ENCODE results near the gene BPIFB2. TPM values are rescaled to one million over a fixed set of nuclear protein-coding genes. Genes with fewer than 3 reads are reported as not detected.

BPIFB2 gene
- total RNA-seq, 2 donors from 2014 or later = not detected

DNA sequence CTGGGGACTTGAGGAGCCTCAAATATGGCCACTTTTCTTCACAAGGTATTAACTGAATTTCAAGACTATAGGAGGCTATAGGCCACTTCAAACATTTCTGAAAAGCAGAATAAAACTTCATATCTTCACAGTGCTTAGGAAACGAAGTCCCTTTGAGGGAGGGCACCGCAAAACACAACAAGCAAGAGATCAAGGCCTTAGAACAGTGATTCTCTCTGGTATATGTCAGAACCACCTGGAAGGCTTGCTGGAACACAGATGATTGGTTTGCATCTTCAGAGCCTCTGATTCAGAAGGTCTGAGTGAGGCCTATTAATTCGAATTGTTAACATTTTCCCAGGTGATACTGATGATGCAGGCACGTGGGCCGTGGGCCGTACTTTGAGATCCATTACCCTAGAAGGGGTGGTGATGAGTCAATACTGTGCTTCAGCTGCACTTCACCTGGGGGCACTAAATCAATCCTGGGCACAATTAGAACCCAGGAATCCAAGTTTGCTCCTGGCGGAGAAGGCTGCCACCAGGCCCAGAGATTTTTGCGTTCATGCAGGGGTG is 13.9 kb upstream of the BPIFB2 start:
- DNase-seq (no peak), ATAC-seq (replicated peaks in 1 of 2) (peak; percentile 15 to 27)
- Mint-ChIP-seq H3K4me1 (ENCODE audit: low read depth) (peaks cover 46% of the 10 kb centered on the region), H3K27me3 (ENCODE audit: low read depth) (no peaks in the 10 kb centered on the region), H3K4me3 (no peak overlapping the region), H3K9me3 (peaks cover 10 to 13% of the 10 kb centered on the region in 2 donors), H3K27ac (no peak overlapping the region), H3K36me3 (ENCODE audit: insufficient read depth in 2 of 2) (peaks cover 6 to 9% of the 10 kb centered on the region in 2 donors)

DNA sequence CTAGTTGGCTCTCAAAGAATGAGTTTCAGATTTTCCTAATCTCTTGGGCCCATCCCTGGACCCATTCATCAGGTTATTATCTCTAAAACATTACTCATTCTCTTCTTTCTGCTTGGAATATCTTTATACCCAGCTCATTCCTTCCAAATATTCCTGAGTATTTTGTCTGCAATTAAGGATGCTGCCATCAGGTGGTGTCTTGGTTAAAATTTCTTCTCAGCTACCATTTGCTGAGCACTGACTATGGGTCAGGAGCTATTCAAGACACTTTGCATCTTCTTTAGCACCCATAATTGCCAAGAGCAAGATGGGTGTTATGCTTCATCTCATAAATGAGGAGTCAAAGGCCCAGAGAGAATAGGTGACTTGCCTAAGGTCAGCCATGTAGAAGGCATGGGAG is 11.7 kb upstream of the BPIFB2 start:
- H3K36me3 Mint-ChIP-seq (ENCODE audit: insufficient read depth in 2 of 2) = peaks cover 6 to 9% of the 10 kb centered on the region in 2 donors
- H3K9me3 Mint-ChIP-seq = peaks cover 10 to 13% of the 10 kb centered on the region in 2 donors
- no peaks in the 10 kb centered on the region for H3K27me3 Mint-ChIP-seq (ENCODE audit: low read depth)
- H3K4me3 Mint-ChIP-seq = no peak overlapping the region
- ATAC-seq (replicated peaks in 1 of 2) (no peak), DNase-seq (no peak)
- H3K4me1 Mint-ChIP-seq (ENCODE audit: low read depth) = peaks cover 55% of the 10 kb centered on the region
- H3K27ac Mint-ChIP-seq = no peak overlapping the region

DNA sequence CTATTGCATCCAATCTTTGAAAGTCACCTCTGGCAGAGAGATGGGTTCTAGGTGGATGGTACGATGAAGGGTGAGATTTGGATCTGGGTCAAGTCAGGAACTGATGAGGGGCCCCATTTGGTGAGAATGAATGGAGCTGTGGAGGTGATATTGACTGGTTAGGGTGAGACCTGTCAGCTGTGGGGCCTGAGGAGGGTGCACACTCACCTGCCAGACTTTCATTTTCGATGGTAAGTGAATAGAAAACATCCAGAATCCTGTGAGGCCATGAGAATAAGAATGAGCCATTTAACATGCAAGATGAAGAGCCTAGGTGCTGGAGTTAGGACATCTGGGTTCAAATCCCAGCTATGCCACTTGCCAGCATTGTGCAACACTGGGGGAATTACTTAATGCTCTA is 10.1 kb upstream of the BPIFB2 start:
- peaks cover 10 to 13% of the 10 kb centered on the region in 2 donors for H3K9me3 Mint-ChIP-seq
- H3K27ac Mint-ChIP-seq = no peak overlapping the region
- H3K36me3 Mint-ChIP-seq (ENCODE audit: insufficient read depth in 2 of 2) = peaks cover 6 to 9% of the 10 kb centered on the region in 2 donors
- peaks cover 52% of the 10 kb centered on the region for H3K4me1 Mint-ChIP-seq (ENCODE audit: low read depth)
- H3K4me3 Mint-ChIP-seq = no peak overlapping the region
- H3K27me3 Mint-ChIP-seq (ENCODE audit: low read depth) = no peaks in the 10 kb centered on the region
- DNase-seq (no peak), ATAC-seq (replicated peaks in 1 of 2) (no peak)

DNA sequence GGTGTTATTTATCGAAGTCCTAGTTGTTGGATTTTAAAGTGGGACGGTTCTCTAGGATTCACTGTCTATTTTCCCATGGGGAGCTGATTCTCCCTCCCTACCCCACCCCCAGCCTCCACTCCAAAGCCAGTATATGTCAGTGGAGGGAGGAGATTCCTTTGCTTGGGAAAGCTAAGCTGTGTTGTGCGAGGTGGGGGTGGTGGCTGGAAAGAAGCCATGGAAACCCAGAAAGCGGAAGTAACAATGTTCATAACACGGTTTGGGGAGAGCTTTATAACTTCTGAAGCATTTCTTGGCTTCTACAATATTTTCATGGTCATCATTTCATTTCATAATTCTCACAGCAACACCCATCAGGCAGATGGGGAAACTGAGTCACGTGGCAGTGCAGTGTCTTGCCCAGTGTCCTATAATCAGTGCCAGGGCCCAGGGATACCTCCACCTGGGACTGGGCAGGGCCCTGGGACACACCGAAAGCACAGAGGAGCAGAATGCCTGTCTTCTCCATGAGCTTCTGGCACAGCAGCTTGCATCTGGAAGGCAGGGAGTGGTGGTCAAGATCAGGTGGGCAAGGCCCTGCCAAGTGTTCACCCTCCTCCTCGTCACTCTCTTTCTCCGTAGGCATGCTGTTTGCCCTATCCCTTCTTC is 7.8 kb upstream of the BPIFB2 start:
- H3K4me3 Mint-ChIP-seq = no peak overlapping the region
- H3K36me3 Mint-ChIP-seq (ENCODE audit: insufficient read depth in 2 of 2) = peaks cover 4 to 6% of the 10 kb centered on the region in 2 donors
- H3K4me1 Mint-ChIP-seq (ENCODE audit: low read depth) = peaks cover 40% of the 10 kb centered on the region
- peaks cover 7 to 13% of the 10 kb centered on the region in 2 donors for H3K9me3 Mint-ChIP-seq
- no peaks in the 10 kb centered on the region for H3K27me3 Mint-ChIP-seq (ENCODE audit: low read depth)
- ATAC-seq (replicated peaks in 1 of 2) (no peak), DNase-seq (no peak)
- H3K27ac Mint-ChIP-seq = no peak overlapping the region

DNA sequence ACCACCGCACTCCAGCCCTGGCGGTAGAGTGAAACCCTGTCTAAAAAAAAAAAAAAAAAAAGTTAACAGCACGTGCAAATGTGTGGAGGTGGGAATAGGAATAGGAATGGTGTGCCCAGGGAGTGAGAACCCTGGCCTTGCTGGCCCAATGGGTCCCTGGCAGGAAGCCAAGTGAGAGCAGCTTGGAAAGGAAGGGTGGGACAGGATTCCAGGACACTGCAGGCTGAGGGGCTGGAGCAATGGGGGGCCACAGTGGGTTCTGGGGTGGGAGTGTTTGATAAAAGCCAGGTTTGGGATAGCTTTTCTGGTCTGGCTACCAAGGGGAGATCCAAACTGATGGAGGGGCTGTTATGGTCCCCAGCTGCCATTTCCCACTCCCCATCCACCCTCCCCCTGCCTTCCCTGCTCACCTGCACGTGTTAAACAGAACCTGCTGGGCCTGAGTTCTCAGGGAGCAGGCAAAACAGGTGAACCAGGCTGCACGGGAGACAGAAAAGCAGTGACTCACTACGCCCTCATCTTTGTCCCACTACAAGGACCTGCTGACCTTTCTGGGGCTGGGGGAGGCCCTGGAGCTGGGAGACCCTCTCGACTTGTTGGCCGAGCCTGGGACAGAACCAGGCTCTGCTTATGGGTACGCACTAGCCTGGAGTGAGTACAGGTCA is 6.6 kb upstream of the BPIFB2 start:
- ATAC-seq (replicated peaks in 1 of 2) (no peak), DNase-seq (no peak)
- peaks cover 0 to 5% of the 10 kb centered on the region in 2 donors for H3K36me3 Mint-ChIP-seq (ENCODE audit: insufficient read depth in 2 of 2)
- no peak overlapping the region for H3K4me3 Mint-ChIP-seq
- H3K9me3 Mint-ChIP-seq = peaks cover 6 to 9% of the 10 kb centered on the region in 2 donors
- peak overlapping the region; percentile 64 for H3K27ac Mint-ChIP-seq
- peaks cover 48% of the 10 kb centered on the region for H3K4me1 Mint-ChIP-seq (ENCODE audit: low read depth)
- no peaks in the 10 kb centered on the region for H3K27me3 Mint-ChIP-seq (ENCODE audit: low read depth)

DNA sequence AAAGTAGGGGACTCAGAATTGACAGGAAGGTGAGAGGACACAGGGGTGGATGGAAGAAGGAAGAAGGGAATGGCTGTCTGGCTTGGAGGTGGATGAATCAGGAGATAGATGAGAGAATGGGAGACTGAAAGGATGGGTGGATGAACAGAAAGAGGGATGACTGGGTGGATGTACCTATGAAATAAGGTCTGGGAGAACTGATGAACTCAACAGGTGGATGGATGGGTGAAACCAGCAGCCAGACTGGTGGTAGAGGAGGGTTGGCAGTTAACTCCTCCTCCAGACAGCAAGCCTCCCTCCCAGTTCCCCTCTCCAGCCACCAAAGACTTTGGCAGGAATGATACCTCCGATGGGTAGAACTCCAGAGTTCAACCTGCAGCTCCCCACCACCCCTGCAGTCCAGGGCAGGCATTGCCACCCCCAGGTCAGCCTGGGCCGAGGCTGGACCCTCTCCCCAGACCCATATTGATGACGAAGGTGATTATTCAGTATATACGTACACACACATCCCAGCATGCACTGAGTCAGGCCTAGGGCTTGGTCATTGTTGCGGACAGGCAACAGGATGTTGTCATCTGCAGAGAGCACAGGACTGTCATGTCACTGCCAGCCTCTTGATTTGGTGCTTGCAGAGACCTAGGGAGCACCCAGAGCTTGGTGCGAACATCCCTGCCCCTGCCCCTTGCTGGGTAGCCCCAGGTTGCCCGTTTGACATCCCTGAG is 5.3 kb upstream of the BPIFB2 start:
- Mint-ChIP-seq H3K27ac (no peak overlapping the region), H3K27me3 (ENCODE audit: low read depth) (no peaks in the 10 kb centered on the region)
- peak in 1 of 2 donors; percentile 18 for ATAC-seq (replicated peaks in 1 of 2)

DNA sequence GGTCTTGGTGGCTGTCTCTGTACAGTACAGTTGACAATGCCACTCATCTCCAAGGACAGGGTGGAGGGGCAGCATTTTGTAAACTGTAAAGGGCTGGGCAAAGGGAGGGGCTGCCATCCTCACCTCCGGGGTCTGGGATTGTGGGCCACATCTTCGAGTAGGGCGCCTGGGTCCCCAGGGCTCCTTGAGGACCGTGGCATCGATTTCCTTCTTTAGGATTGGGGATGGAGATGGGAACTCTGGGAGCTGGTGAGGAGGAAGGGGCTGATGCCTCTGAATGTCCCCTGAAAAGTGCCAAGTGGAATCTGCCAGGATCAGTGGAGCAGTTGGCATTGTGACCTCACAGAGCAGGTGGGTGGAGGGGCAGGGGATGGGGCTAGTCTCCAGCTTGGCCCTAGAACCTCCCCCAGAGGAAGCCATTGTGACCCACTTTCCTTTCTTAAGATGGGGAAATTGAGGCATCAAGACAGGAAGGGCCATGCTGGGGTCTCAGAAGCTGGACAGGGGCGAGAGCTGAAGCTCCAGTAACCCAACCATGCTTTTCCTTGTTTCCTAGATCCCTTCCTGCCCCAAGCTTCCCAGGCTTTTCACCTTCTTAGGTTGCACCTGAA is 3.3 kb upstream of the BPIFB2 start, which contains the start of gene SUN5:
Gene SUN5, minus strand, starts transcription at position 293 of the 611 bp plus-strand sequence. Its CDS starts 93 bp downstream, at position 200.
- H3K27me3 Mint-ChIP-seq (ENCODE audit: low read depth) = no peaks in the 10 kb centered on the region
- no peak within 1 kb of the TSS for H3K27ac Mint-ChIP-seq
- H3K4me3 Mint-ChIP-seq = no peak within 1 kb of the TSS
- no peak for ATAC-seq (replicated peaks in 1 of 2)
- H3K4me1 Mint-ChIP-seq (ENCODE audit: low read depth) = peaks cover 34% of the 10 kb centered on the region
- H3K36me3 Mint-ChIP-seq (ENCODE audit: insufficient read depth in 2 of 2) = no peaks in the 10 kb centered on the region
- DNase-seq = no peak
- peaks cover 2 to 3% of the 10 kb centered on the region in 2 donors for H3K9me3 Mint-ChIP-seq

More for the DNA sequence above, 5.3 kb upstream of the BPIFB2 start:
- peaks cover 2 to 3% of the 10 kb centered on the region in 2 donors for H3K9me3 Mint-ChIP-seq
- H3K36me3 Mint-ChIP-seq (ENCODE audit: insufficient read depth in 2 of 2) = no peaks in the 10 kb centered on the region
- DNase-seq = no peak
- H3K4me1 Mint-ChIP-seq (ENCODE audit: low read depth) = peaks cover 41% of the 10 kb centered on the region
- H3K4me3 Mint-ChIP-seq = no peak overlapping the region

DNA sequence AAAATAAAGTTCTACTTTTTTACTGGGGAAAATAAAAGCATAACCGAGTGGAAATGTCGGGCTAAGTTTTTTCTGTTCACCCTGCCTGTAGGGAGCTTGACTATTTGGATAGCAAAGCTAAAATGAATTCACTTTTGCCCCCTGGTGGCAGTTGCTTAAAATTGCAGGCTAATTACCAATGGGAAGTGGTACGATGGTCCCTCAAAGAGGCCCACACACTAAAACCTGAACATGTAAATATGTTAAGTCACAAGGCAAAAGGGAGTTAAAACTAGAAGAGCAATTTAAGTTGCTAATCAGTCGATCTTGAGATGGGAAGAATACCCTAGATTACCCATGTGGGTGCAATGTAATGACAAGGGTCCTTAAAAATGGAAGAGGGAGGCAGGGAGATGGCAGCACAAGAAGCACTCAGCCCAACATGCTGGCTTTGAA is 2.4 kb upstream of the BPIFB2 start:
- no peak overlapping the region for H3K27ac Mint-ChIP-seq
- peaks cover 30% of the 10 kb centered on the region for H3K4me1 Mint-ChIP-seq (ENCODE audit: low read depth)
- no peaks in the 10 kb centered on the region for H3K36me3 Mint-ChIP-seq (ENCODE audit: insufficient read depth in 2 of 2)
- peak; percentile 34 to 44 for DNase-seq
- no peak overlapping the region for H3K4me3 Mint-ChIP-seq
- peaks cover 2 to 3% of the 10 kb centered on the region in 2 donors for H3K9me3 Mint-ChIP-seq
- ATAC-seq (replicated peaks in 1 of 2) = peak in 1 of 2 donors; percentile 38
- no peaks in the 10 kb centered on the region for H3K27me3 Mint-ChIP-seq (ENCODE audit: low read depth)

DNA sequence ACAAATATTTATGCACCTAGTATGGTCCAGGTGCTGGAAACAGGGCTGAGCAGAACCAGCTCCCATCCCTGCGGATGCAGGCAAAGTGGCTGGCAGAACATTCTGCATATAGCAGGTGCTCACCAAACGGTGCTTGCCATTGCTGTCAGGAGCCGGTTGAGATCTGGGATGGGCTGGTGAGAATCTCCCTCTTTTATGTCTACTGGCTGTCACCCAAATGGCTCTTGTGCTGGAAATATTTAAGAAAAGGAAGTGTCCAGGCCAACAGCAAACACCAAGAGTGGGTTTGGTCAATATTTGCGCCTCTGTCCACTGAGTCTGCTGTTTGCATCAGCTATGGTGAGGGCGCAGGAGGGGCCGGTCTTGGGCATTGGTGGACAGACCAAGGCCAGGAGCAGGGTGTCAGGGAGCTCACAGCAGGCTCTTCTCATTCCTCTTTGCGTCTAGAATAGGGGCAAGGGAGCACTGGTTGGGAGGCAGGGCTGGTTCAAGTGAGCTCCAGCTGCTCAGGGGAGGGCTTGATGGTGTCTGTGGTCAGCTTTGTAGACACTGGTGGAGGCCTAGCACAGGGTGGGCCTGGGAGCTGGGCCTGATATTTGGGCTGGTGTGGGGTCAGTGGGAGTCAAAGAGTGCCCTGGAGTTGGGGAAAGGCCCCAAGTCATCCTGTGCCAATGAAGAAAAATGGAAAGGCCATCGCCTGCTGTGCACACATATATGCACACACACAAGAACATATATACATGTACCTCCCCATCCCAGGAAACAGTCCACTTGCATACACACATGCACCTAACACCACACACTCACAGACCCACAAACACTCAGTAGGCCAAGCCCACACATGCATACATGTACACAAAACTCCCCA is 1.4 kb upstream of the BPIFB2 start:
- no peak overlapping the region for H3K27ac Mint-ChIP-seq

DNA sequence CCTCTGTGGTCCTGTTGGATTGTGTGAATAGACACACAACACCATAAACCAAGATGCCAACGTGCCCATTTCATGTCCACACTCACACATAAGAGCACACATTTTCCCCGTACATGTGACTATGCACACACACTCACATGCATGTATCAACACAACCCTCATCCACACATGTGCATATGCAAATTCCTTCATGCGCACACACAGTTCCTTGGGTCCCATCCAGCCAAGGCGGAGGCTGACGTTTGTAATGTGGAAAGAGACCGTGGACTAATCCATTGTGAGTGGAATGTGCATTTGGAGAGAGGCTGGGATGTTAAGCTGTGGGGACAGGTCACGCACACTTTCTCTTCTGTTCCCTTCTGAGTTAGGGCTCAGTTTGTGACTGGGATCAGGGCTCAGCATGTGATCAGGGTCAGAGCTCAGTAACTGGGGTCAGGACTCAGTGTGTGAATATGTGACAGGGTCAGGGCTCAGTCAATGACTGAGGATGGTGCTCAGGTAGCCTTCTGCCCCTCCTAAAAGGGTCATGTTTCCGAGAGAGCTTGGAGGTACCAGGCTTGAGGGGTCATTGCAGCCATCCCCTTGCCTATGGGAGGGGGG is 628 bp upstream of the BPIFB2 start:
- H3K27ac Mint-ChIP-seq = no peak overlapping the region
- H3K4me3 Mint-ChIP-seq = no peak overlapping the region

More for the DNA sequence above, 1.4 kb upstream of the BPIFB2 start:
- no peak for ATAC-seq (replicated peaks in 1 of 2)
- H3K4me1 Mint-ChIP-seq (ENCODE audit: low read depth) = peaks cover 20% of the 10 kb centered on the region
- no peak overlapping the region for H3K4me3 Mint-ChIP-seq
- H3K27me3 Mint-ChIP-seq (ENCODE audit: low read depth) = no peaks in the 10 kb centered on the region
- no peaks in the 10 kb centered on the region for H3K36me3 Mint-ChIP-seq (ENCODE audit: insufficient read depth in 2 of 2)
- H3K9me3 Mint-ChIP-seq = peaks cover 2 to 3% of the 10 kb centered on the region in 2 donors
- no peak for DNase-seq

DNA sequence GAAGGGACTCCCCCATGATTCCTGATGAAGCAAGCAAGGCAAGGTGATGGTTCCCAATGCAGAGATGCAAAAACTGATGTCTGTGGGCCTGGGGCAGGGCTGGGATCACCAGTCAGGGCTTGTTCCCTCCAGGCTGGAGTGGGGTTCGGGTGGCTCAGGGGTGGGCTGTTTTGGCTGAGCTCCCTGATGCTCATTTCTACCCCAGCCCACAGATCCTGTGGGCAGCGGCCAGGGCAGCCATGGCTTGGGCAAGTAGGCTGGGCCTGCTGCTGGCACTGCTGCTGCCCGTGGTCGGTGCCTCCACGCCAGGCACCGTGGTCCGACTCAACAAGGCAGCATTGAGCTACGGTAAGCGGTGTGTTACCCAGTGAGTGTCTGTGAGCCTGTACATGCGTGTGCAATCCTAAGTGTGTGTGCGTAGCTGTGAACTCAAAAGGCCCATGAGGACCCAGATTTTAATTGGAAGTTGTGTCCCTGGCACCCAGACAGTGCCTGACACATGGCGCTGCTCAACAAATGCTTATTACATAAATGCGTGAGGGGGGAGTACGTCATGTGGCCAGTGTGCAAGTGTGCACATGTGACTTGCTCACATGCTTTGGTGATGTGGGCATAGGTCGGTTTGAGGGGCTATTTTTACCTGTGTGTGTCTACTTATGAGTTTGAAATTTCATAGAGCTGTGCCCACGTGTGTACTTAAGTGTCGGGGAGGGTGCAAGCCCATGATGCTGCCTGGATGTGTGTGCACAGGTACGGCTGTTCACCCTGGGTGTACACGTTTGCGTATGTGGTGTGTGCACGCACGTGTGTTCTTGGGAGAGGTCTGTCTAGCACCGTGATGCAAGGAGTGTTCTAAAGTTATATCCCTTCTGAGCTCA is 1.1 kb downstream of the BPIFB2 start:
- ATAC-seq (replicated peaks in 1 of 2) (no peak), DNase-seq (no peak)
- Mint-ChIP-seq H3K27me3 (ENCODE audit: low read depth) (no peaks in the 10 kb centered on the region), H3K36me3 (ENCODE audit: insufficient read depth in 2 of 2) (no peaks in the 10 kb centered on the region), H3K4me3 (no peak overlapping the region), H3K27ac (no peak overlapping the region), H3K4me1 (ENCODE audit: low read depth) (peaks cover 11% of the 10 kb centered on the region), H3K9me3 (peaks cover 2 to 3% of the 10 kb centered on the region in 2 donors)

More for the DNA sequence above, 628 bp upstream of the BPIFB2 start:
- no peaks in the 10 kb centered on the region for H3K27me3 Mint-ChIP-seq (ENCODE audit: low read depth)
- peaks cover 2 to 3% of the 10 kb centered on the region in 2 donors for H3K9me3 Mint-ChIP-seq
- H3K4me1 Mint-ChIP-seq (ENCODE audit: low read depth) = peaks cover 15% of the 10 kb centered on the region
- H3K36me3 Mint-ChIP-seq (ENCODE audit: insufficient read depth in 2 of 2) = no peaks in the 10 kb centered on the region
- DNase-seq (no peak), ATAC-seq (replicated peaks in 1 of 2) (no peak)

Measured in activated T-cell treated with anti-CD3 and anti-CD28 coated beads, Interleukin-2, amount 50 U/mL, for 72 hours (primary cell).